Suppressor macrophage treated with lipopolysaccharide for 4 hours (primary cell): ENCODE results near the gene YES1.
A peak's percentile ranks its signal among the peaks of the same experiment; 100 is the strongest.
"Not testable (repeated sequence)": the region's sequence is repeated elsewhere in the genome, so short reads cannot be mapped to it uniquely, and the experiment has no call there.

ENCODE experiments used
- DNase-seq: peaks from one replicate; pipeline ENCODE4 v3.0.0-alpha.2; 2020

YES1 gene

GRCh38 chr18:778194-778927 lies 33.7 kb downstream of the YES1 start:
- no peak for DNase-seq

- DNase-seq = no peak
Observed at GRCh38 chr18:777021-777420, 35.0 kb downstream of the YES1 start.

- DNase-seq = not testable (repeated sequence)
Observed at GRCh38 chr18:776044-776443, 36.0 kb downstream of the YES1 start.

GRCh38 chr18:774811-775210 lies 37.2 kb downstream of the YES1 start:
- DNase-seq = no peak

- no peak for DNase-seq
Observed at GRCh38 chr18:773980-774624, 37.9 kb downstream of the YES1 start.

GRCh38 chr18:770583-770961 lies 41.5 kb downstream of the YES1 start:
- DNase-seq = no peak

- no peak for DNase-seq
Observed at GRCh38 chr18:767961-768360, 44.1 kb downstream of the YES1 start.

- no peak for DNase-seq
Observed at GRCh38 chr18:767084-767882, 44.8 kb downstream of the YES1 start.

- no peak for DNase-seq
Observed at GRCh38 chr18:766550-766860, 45.5 kb downstream of the YES1 start.

- no peak for DNase-seq
Observed at GRCh38 chr18:765764-766549, 46.1 kb downstream of the YES1 start.

GRCh38 chr18:759864-760263 lies 52.2 kb downstream of the YES1 start:
- not testable (repeated sequence) for DNase-seq

GRCh38 chr18:755506-755905 lies 56.5 kb downstream of the YES1 start:
- no peak for DNase-seq

GRCh38 chr18:754656-755055 lies 57.4 kb downstream of the YES1 start:
- no peak for DNase-seq

GRCh38 chr18:750456-750855 lies 61.6 kb downstream of the YES1 start:
- no peak for DNase-seq

- no peak for DNase-seq
Observed at GRCh38 chr18:744832-745597, 67.0 kb downstream of the YES1 start.

- DNase-seq = peak; percentile 63
Observed at GRCh38 chr18:741931-742512, 70.0 kb downstream of the YES1 start.

GRCh38 chr18:732371-732770 lies 79.7 kb downstream of the YES1 start:
- DNase-seq = no peak

GRCh38 chr18:731185-731584 lies 80.9 kb downstream of the YES1 start:
- DNase-seq = no peak

GRCh38 chr18:730692-731091 lies 81.3 kb downstream of the YES1 start:
- no peak for DNase-seq

- not testable (repeated sequence) for DNase-seq
Observed at GRCh38 chr18:730120-730519, 81.9 kb downstream of the YES1 start.

- DNase-seq = peak; percentile 39
Observed at GRCh38 chr18:725646-726045, 86.4 kb downstream of the YES1 start.

- no peak for DNase-seq
Observed at GRCh38 chr18:723541-724080, 88.4 kb downstream of the YES1 start.
